Left renal pelvis (tissue), 4 donors: ENCODE data around the gene NUP160. TPM values are rescaled to one million over a fixed set of nuclear protein-coding genes. Genes with fewer than 3 reads are reported as not detected.

ENCODE experiments used
- DNase-seq, 4 donors: peaks; one replicate each; pipeline ENCODE4 v3.0.0-alpha.2; 2013; ENCODE audit warnings: low read depth in 4 of 4, low spot score in 3 of 4
- polyA plus RNA-seq, 4 donors: library from polyadenylated mRNA; unstranded; fragments of 120-200 nt; gene quantifications; one replicate each; pipeline ENCODE4 v1.2.1, GENCODE V29; 2013; ENCODE audit not compliant: insufficient read length in 4 of 4

NUP160 gene
- polyA plus RNA-seq, 4 donors, result 59.3 to 76.6 (median 68.6) TPM

DNA sequence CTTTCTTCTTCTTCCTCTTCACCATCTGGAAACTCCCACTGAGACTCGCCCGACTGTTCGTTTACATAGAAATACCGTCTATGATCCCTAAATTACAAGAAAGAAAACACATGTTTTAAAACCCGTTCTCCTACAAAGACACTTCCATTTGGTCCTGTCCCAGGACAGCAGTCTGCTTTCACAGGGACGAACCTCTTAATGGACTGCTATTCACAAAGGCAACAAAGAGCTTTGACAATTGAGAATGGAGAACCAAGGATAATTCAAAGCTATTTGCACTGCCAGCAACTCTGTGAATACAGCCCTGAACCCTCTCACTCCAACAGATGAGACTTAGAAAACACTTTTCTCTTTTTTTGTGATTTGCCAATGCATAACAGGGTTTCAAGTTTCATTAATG lies 116.7 kb downstream of the NUP160 start:
- no peak for DNase-seq

Other genes with a start within 250 kb of the NUP160 start
- 100 to 1,000 TPM in 3 of 4 donors, 10 to 100 TPM in 1; 50.1 to 123 (median 110) TPM for gene MTCH2, start 205.8 kb downstream of the NUP160 start, polyA plus RNA-seq
- gene AGBL2, start 133.0 kb downstream of the NUP160 start, polyA plus RNA-seq, result 10 to 100 TPM in 1 of 4 donors, 1 to 10 TPM in 3; 4.5 to 14.1 (median 8.6) TPM
- gene FNBP4, start 81.0 kb downstream of the NUP160 start, polyA plus RNA-seq, result 100 to 1,000 TPM; 102 to 181 (median 131) TPM
- 10 to 100 TPM in 3 of 4 donors, 1 to 10 TPM in 1; 9.0 to 25.1 (median 23.9) TPM for gene PTPRJ, start 132.2 kb upstream of the NUP160 start, polyA plus RNA-seq